ENCODE results near the gene RPS15. TPM values are rescaled to one million over a fixed set of nuclear protein-coding genes. Genes with fewer than 3 reads are reported as not detected.

The RPS15 gene
- total RNA-seq, 4 donors from 2014 or later: 1,802 to 3,909 (median 2,793) TPM

- Histone ChIP-seq H3K4me3 (no peak overlapping the region), H3K4me1 (peaks cover 49% of the 10 kb centered on the region), H3K36me3 (no peaks in the 10 kb centered on the region), H3K27ac (no peak overlapping the region), H3K27me3 (peaks cover 89% of the 10 kb centered on the region), H3K9me3 (no peaks in the 10 kb centered on the region)
- DNase-seq (ENCODE audit: low spot score in 2 of 2): no peak
- TF ChIP-seq, protein P1, sequence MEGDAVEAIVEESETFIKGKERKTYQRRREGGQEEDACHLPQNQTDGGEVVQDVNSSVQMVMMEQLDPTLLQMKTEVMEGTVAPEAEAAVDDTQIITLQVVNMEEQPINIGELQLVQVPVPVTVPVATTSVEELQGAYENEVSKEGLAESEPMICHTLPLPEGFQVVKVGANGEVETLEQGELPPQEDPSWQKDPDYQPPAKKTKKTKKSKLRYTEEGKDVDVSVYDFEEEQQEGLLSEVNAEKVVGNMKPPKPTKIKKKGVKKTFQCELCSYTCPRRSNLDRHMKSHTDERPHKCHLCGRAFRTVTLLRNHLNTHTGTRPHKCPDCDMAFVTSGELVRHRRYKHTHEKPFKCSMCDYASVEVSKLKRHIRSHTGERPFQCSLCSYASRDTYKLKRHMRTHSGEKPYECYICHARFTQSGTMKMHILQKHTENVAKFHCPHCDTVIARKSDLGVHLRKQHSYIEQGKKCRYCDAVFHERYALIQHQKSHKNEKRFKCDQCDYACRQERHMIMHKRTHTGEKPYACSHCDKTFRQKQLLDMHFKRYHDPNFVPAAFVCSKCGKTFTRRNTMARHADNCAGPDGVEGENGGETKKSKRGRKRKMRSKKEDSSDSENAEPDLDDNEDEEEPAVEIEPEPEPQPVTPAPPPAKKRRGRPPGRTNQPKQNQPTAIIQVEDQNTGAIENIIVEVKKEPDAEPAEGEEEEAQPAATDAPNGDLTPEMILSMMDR (IDR thresholded peaks at IDR 0.05): peak in 1 of 2 donors; percentile 20
- TF ChIP-seq POLR2A (IDR thresholded peaks at IDR 0.05) (no peak), POLR2AphosphoS5 (IDR thresholded peaks at IDR 0.05) (no peak), EP300 (IDR thresholded peaks at IDR 0.05) (no peak)
- 8% methylated on average over 6 of the region's 33 CpGs for WGBS
These were observed 15.5 kb downstream of the RPS15 start for GRCh38 chr19:1453525-1454364.

- Histone ChIP-seq H3K4me3 (no peak overlapping the region), H3K27ac (peak overlapping the region; percentile 42), H3K27me3 (peaks cover 80% of the 10 kb centered on the region), H3K4me1 (peaks cover 46% of the 10 kb centered on the region), H3K9me3 (no peaks in the 10 kb centered on the region), H3K36me3 (peaks cover 2% of the 10 kb centered on the region)
- TF ChIP-seq POLR2AphosphoS5 (IDR thresholded peaks at IDR 0.05): no peak
- no peak for TF ChIP-seq POLR2A (IDR thresholded peaks at IDR 0.05)
- TF ChIP-seq EP300 (IDR thresholded peaks at IDR 0.05): no peak
- TF ChIP-seq, protein P1 (IDR thresholded peaks at IDR 0.05): no peak
- no peak for DNase-seq (ENCODE audit: low spot score in 2 of 2)
- WGBS: 6% methylated on average over 6 of the region's 22 CpGs
These were observed 16.8 kb downstream of the RPS15 start for GRCh38 chr19:1455002-1455335.

DNA sequence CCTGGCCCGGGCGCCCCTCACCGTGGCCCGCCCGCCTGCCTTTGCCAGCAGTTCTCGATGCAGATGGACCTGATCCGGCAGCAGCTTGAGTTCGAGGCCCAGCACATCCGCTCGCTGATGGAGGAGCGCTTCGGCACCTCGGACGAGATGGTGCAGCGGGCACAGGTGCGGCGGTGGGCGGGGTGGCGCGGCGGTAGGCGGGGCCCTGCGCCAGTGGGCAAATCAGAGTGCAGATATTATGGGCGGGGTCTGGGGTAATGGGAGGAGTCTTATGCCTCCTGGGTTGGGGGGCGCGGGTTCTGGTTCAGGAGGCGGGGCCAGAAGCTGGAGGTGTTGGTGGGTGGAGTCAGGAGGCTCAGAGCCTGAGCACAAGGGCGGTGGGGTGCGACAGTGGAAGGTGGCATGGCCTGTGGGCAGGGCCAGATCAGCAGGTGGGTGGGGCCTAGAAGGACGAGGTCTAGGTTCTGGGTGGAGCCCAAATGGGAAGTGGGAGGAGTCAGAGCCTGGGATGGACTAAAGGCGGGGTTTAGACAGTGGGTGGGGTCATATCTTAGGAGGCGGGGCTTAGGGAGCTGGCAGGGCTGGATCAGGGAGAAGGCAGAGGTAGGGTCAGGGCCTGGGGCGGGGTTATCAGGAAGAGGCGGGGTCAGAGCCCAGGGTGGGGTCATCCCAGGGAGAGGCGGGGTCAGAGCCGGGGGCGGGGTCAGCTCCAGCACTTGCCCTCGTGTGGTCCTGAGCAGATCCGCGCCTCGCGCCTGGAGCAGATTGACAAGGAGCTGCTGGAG lies 17.3 kb downstream of the RPS15 start:
- Histone ChIP-seq H3K4me1 (peaks cover 46% of the 10 kb centered on the region), H3K4me3 (no peak overlapping the region), H3K36me3 (peaks cover 7% of the 10 kb centered on the region), H3K27me3 (peaks cover 74% of the 10 kb centered on the region), H3K9me3 (no peaks in the 10 kb centered on the region), H3K27ac (peak overlapping the region; percentile 42)
- TF ChIP-seq, protein P1 (IDR thresholded peaks at IDR 0.05): no peak
- no peak for TF ChIP-seq EP300 (IDR thresholded peaks at IDR 0.05)
- no peak for TF ChIP-seq POLR2AphosphoS5 (IDR thresholded peaks at IDR 0.05)
- no peak for TF ChIP-seq POLR2A (IDR thresholded peaks at IDR 0.05)
- 5% methylated on average over 30 of the region's 42 CpGs for WGBS
- no peak for DNase-seq (ENCODE audit: low spot score in 2 of 2)

DNA sequence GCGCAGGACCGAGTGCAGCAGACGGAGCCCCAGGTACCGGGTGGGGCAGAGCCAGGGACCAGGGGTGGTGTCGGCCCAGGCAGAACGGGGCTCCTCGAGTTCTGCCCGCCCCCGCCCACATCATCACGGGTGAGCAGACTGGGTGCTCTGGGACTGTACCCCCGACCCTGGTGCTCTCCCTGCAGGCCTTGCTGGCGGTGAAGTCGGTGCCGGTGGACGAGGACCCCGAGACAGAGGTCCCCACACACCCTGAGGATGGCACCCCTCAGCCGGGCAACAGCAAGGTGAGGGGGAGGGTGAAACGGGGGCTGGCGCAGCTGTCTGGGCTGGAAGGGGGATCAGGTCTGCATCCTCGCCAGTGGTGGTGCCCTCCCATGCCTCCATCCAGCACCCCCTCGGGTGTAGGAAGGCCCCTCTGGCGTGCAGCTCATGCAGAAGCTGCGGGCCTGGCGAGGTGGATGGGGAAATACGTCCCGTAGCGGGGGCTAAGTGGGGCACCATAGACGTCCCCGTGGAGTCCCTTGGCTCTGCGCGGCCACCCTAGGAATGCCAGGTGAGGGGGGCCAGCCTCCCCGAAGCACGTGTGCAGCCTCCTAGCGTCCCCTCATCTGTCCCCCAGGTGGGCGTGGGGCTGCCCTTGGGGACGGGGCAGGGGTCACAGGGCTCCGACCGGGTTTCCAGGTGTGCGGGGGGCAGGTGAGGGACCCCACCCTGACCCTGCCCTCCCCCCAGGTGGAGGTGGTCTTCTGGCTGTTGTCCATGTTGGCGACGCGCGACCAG lies 18.1 kb downstream of the RPS15 start:
- DNase-seq (ENCODE audit: low spot score in 2 of 2): no peak
- Histone ChIP-seq H3K4me1 (peaks cover 46% of the 10 kb centered on the region), H3K36me3 (peaks cover 15% of the 10 kb centered on the region), H3K27me3 (peaks cover 66% of the 10 kb centered on the region), H3K9me3 (no peaks in the 10 kb centered on the region), H3K27ac (no peak overlapping the region), H3K4me3 (no peak overlapping the region)
- no peak for TF ChIP-seq POLR2AphosphoS5 (IDR thresholded peaks at IDR 0.05)
- no peak for TF ChIP-seq POLR2A (IDR thresholded peaks at IDR 0.05)
- TF ChIP-seq, protein P1 (IDR thresholded peaks at IDR 0.05): no peak
- TF ChIP-seq EP300 (IDR thresholded peaks at IDR 0.05): no peak
- 17% methylated on average over 14 of the region's 43 CpGs for WGBS
